GM12864 (cell line): ENCODE measurements around the gene SEPTIN2.

Source experiments
- DNase-seq: peaks from one replicate; pipeline ENCODE4 v3.0.0-alpha.2; 2011; ENCODE audit warnings: low read depth
- H3K4me3 ChIP-seq: 2 replicates; pipeline ENCODE4 v1.5.1; 2011; ENCODE audit warnings: mild to moderate bottlenecking, low read depth, low read length, control low read depth
- CTCF ChIP-seq: IDR thresholded peaks from 2 replicates; pipeline ENCODE4 v1.5.1; 2011; ENCODE audit warnings: low read depth, mild to moderate bottlenecking, moderate library complexity, low read length, control low read depth, inconsistent platforms; ENCODE audit errors: missing control alignments

SEPTIN2 gene

GRCh38 chr2:241321886-241322285 lies 6.2 kb downstream of the SEPTIN2 start:
- no peak for TF ChIP-seq CTCF

GRCh38 chr2:241323778-241324177 lies 8.1 kb downstream of the SEPTIN2 start:
- DNase-seq = no peak
- no peak overlapping the region; the same call in 1 of the 2 replicates for H3K4me3 ChIP-seq
- no peak for TF ChIP-seq CTCF

More at GRCh38 chr2:241321886-241322285, 6.2 kb downstream of the SEPTIN2 start:
- H3K4me3 ChIP-seq = no peak overlapping the region; the same call in 1 of the 2 replicates
- no peak for DNase-seq

GRCh38 chr2:241324775-241325174 lies 9.1 kb downstream of the SEPTIN2 start:
- no peak for TF ChIP-seq CTCF
- H3K4me3 ChIP-seq = no peak overlapping the region; the same call in 1 of the 2 replicates
- no peak for DNase-seq

DNA sequence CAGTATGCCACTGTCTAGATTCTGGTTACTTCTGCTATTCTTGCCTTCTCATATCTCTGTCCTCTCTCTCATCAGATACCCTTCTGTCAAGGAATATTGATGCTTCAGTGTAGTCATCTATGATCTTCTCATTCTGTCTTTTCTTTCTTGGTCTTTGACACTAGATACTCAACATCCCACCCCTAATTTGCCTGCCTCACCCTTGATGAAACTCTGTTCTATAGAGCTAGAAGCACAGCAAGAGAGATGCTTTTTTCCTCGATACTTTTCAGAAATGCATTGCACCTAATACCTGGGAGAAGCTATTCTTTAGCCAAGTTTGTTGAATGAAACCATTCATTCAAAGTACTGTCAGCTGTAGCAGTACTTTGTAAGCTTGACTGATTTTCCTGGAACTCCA lies 9.5 kb downstream of the SEPTIN2 start:
- DNase-seq = no peak
- no peak overlapping the region for H3K4me3 ChIP-seq
- TF ChIP-seq CTCF = no peak

DNA sequence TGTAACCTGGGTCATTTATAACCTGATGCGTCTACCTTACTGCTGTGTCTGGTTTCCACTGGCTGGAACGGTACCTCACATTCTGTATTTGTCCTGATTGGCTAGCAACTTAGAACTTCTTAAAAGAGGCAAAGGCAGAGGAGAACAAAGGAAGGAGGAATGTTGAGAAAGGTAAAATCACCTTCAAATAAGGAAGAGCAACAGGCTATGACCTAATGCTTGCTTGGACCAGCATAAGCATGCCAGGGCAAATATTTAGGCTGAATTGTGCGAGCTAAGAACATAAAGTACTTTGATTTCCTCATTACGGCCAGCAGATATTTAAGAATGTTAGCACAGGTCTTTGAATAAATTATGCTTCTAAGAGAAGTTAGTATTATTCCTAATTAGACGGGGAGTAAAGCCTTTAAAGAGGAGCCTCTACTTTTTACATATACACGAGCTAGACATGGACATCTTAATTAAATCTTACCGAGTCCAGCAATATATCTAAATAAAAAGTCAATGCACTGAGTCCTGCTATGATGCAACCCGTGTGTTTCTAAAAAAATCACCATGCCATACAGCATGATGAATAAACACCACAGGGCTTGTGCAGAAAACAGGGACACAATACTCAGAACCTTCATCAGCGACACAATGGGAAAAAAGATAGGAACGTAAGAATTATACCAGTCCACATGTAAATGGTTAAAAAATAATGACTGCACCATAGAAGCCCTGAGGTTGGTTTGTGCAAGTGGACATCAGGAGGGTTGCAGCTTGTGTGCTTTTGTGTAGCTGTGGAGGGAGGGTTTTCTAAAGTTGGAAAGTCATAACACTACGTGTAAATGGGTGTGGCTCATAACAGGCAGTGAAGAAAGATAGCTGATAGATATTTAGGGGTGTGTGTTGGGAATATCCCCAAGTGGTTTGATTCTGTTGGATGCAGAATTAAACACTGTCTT lies 14.2 kb downstream of the SEPTIN2 start:
- H3K4me3 ChIP-seq = no peak overlapping the region
- DNase-seq = no peak
- TF ChIP-seq CTCF = no peak

GRCh38 chr2:241330616-241330981 lies 14.9 kb downstream of the SEPTIN2 start:
- H3K4me3 ChIP-seq = no peak overlapping the region
- DNase-seq = no peak
- no peak for TF ChIP-seq CTCF
